T47D (cell line): ENCODE measurements around the gene TAX1BP1.

Experiments used
- DNase-seq, 2 experiments: peaks; one replicate each; pipeline versions ENCODE4 v3.0.0 to v3.0.0-alpha.2; 2011 to 2012; ENCODE audit warnings: low read depth in 1 of 2, low spot score in 1 of 2
- JUND ChIP-seq: IDR thresholded peaks from 2 replicates; pipeline ENCODE4 v1.6.1; 2012; ENCODE audit warnings: low read depth
- in situ Hi-C: cut with HindIII; loops from 2 replicates; pipeline ENCODE4 v1.10.0; 2016; ENCODE audit warnings: low sequenced_read_pairs, low pct_unique_long_range_greater_than_20kb

Gene TAX1BP1

GRCh38 chr7:27871086-27871485 is 131.1 kb downstream of the TAX1BP1 start:
- TF ChIP-seq JUND = no peak
- DNase-seq = no peak
- in situ Hi-C loops = no loop called here

- TF ChIP-seq JUND = no peak
- no peak for DNase-seq
- in situ Hi-C loops = no loop called here
Observed at GRCh38 chr7:27871866-27872265, 131.9 kb downstream of the TAX1BP1 start.

GRCh38 chr7:27872356-27873275 is 132.7 kb downstream of the TAX1BP1 start:
- no peak for TF ChIP-seq JUND
- in situ Hi-C loops = no loop called here
- no peak for DNase-seq

- peak in 1 of 2 experiments; percentile 37 for DNase-seq
- no peak for TF ChIP-seq JUND
- in situ Hi-C loops = no loop called here
Observed at GRCh38 chr7:27873981-27874957, 134.3 kb downstream of the TAX1BP1 start.

GRCh38 chr7:27875061-27875460 is 135.1 kb downstream of the TAX1BP1 start:
- no peak for DNase-seq
- in situ Hi-C loops = no loop called here
- TF ChIP-seq JUND = no peak

GRCh38 chr7:27875832-27876231 is 135.9 kb downstream of the TAX1BP1 start:
- no peak for DNase-seq
- in situ Hi-C loops = no loop called here
- no peak for TF ChIP-seq JUND

- in situ Hi-C loops = no loop called here
Observed at GRCh38 chr7:27876756-27877155, 136.8 kb downstream of the TAX1BP1 start.

More at GRCh38 chr7:27876756-27877155, 136.8 kb downstream of the TAX1BP1 start:
- no peak for TF ChIP-seq JUND
- no peak for DNase-seq
